ENCODE results near the gene HYAL3.

The HYAL3 gene

DNA sequence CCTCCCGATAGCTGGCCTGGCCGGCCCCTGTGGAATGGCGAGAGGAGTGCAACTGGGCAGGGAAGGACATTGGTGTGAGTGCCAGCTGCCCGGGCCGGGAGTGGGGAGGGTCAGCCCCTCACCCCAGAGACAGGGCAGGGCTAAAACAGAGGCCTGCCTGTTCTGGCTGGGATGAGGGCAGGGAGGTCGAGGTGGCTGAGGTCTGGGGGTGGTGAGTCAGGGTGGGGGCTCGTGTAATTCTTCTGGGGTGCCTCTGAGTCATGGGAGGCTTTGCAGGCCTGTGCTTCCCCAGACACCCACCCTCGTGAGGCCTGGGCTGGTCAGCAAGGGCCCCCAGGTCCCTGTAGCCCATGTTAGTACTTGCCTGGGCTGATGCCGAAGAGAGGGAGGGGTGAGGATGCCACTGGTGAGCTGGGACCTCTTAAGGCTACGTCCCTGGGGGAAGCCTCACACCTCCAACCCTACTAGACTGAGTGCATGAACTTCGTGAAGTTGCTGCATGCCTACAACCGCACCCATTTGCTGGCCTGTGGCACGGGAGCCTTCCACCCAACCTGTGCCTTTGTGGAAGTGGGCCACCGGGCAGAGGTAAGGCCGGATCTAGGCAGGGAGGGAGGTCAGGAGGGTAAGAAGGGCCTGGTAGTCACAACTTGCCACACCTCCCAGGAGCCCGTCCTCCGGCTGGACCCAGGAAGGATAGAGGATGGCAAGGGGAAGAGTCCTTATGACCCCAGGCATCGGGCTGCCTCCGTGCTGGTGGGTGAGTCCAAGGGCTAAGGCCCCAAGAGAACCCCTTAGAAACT lies 28.6 kb downstream of the HYAL3 start:
- Histone ChIP-seq H3K4me2 (ENCODE audit: low read depth, low read length, poor library complexity, severe bottlenecking) (no peak overlapping the region), H4K20me1 (ENCODE audit: low read depth, low read length) (no peaks in the 10 kb centered on the region), H2AFZ (ENCODE audit: low read depth, low read length, severe bottlenecking) (no peak overlapping the region), H3F3A (ENCODE audit: insufficient read depth) (no peaks in the 10 kb centered on the region), H3K9me2 (replicated peaks; ENCODE audit: insufficient read depth, low read length) (no peaks in the 10 kb centered on the region), H3K9ac (ENCODE audit: low read length) (no peak overlapping the region), H3K79me2 (ENCODE audit: insufficient read depth, low read length) (no peaks in the 10 kb centered on the region), H3K9me3 (ENCODE audit: insufficient read depth, low read length) (no peaks in the 10 kb centered on the region), H3K36me3 (ENCODE audit: low read length) (no peaks in the 10 kb centered on the region), H3K27ac (ENCODE audit: low read depth, low read length) (no peak overlapping the region), H3K4me3 (ENCODE audit: insufficient read depth, low read length, poor library complexity, severe bottlenecking) (no peak overlapping the region), H3K27me3 (ENCODE audit: low read length) (no peaks in the 10 kb centered on the region)
- TF ChIP-seq, protein P1, sequence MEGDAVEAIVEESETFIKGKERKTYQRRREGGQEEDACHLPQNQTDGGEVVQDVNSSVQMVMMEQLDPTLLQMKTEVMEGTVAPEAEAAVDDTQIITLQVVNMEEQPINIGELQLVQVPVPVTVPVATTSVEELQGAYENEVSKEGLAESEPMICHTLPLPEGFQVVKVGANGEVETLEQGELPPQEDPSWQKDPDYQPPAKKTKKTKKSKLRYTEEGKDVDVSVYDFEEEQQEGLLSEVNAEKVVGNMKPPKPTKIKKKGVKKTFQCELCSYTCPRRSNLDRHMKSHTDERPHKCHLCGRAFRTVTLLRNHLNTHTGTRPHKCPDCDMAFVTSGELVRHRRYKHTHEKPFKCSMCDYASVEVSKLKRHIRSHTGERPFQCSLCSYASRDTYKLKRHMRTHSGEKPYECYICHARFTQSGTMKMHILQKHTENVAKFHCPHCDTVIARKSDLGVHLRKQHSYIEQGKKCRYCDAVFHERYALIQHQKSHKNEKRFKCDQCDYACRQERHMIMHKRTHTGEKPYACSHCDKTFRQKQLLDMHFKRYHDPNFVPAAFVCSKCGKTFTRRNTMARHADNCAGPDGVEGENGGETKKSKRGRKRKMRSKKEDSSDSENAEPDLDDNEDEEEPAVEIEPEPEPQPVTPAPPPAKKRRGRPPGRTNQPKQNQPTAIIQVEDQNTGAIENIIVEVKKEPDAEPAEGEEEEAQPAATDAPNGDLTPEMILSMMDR (IDR thresholded peaks at IDR 0.05; ENCODE audit: insufficient read depth, low read length, poor library complexity, severe bottlenecking) = no peak
- TF ChIP-seq EZH2phosphoT487 (conservative IDR thresholded peaks at IDR 0.05; ENCODE audit: low read length) = no peak

- Histone ChIP-seq H3K9ac (ENCODE audit: low read length) (no peak overlapping the region), H3K4me3 (ENCODE audit: insufficient read depth, low read length, poor library complexity, severe bottlenecking) (no peak overlapping the region), H3K27me3 (ENCODE audit: low read length) (no peaks in the 10 kb centered on the region), H3F3A (ENCODE audit: insufficient read depth) (no peaks in the 10 kb centered on the region), H3K9me3 (ENCODE audit: insufficient read depth, low read length) (no peaks in the 10 kb centered on the region), H2AFZ (ENCODE audit: low read depth, low read length, severe bottlenecking) (no peak overlapping the region), H3K79me2 (ENCODE audit: insufficient read depth, low read length) (no peaks in the 10 kb centered on the region), H3K4me2 (ENCODE audit: low read depth, low read length, poor library complexity, severe bottlenecking) (no peak overlapping the region), H4K20me1 (ENCODE audit: low read depth, low read length) (no peaks in the 10 kb centered on the region), H3K36me3 (ENCODE audit: low read length) (no peaks in the 10 kb centered on the region), H3K27ac (ENCODE audit: low read depth, low read length) (no peak overlapping the region), H3K9me2 (replicated peaks; ENCODE audit: insufficient read depth, low read length) (no peaks in the 10 kb centered on the region)
- TF ChIP-seq EZH2phosphoT487 (conservative IDR thresholded peaks at IDR 0.05; ENCODE audit: low read length) = no peak
- TF ChIP-seq, protein P1 (IDR thresholded peaks at IDR 0.05; ENCODE audit: insufficient read depth, low read length, poor library complexity, severe bottlenecking) = no peak
Measured at GRCh38 chr3:50269977-50270413, 29.2 kb downstream of the HYAL3 start.

- H3K4me2 ChIP-seq (ENCODE audit: low read depth, low read length, poor library complexity, severe bottlenecking) = no peak overlapping the region
- no peaks in the 10 kb centered on the region for H4K20me1 ChIP-seq (ENCODE audit: low read depth, low read length)
- no peaks in the 10 kb centered on the region for H3K9me2 ChIP-seq (replicated peaks; ENCODE audit: insufficient read depth, low read length)
- H3K9me3 ChIP-seq (ENCODE audit: insufficient read depth, low read length) = no peaks in the 10 kb centered on the region
- no peaks in the 10 kb centered on the region for H3K36me3 ChIP-seq (ENCODE audit: low read length)
- H3K9ac ChIP-seq (ENCODE audit: low read length) = no peak overlapping the region
- TF ChIP-seq EZH2phosphoT487 (conservative IDR thresholded peaks at IDR 0.05; ENCODE audit: low read length) = no peak
- TF ChIP-seq, protein P1 (IDR thresholded peaks at IDR 0.05; ENCODE audit: insufficient read depth, low read length, poor library complexity, severe bottlenecking) = no peak
- H3K79me2 ChIP-seq (ENCODE audit: insufficient read depth, low read length) = no peaks in the 10 kb centered on the region
- H2AFZ ChIP-seq (ENCODE audit: low read depth, low read length, severe bottlenecking) = no peak overlapping the region
- no peaks in the 10 kb centered on the region for H3F3A ChIP-seq (ENCODE audit: insufficient read depth)
- H3K27me3 ChIP-seq (ENCODE audit: low read length) = no peaks in the 10 kb centered on the region
- H3K27ac ChIP-seq (ENCODE audit: low read depth, low read length) = no peak overlapping the region
- no peak overlapping the region for H3K4me3 ChIP-seq (ENCODE audit: insufficient read depth, low read length, poor library complexity, severe bottlenecking)
Measured at GRCh38 chr3:50269460-50269859, 29.7 kb downstream of the HYAL3 start.
